ENCODE data around the gene RANBP1.
A peak's percentile ranks its signal among the peaks of the same experiment; 100 is the strongest.

The RANBP1 gene

DNA sequence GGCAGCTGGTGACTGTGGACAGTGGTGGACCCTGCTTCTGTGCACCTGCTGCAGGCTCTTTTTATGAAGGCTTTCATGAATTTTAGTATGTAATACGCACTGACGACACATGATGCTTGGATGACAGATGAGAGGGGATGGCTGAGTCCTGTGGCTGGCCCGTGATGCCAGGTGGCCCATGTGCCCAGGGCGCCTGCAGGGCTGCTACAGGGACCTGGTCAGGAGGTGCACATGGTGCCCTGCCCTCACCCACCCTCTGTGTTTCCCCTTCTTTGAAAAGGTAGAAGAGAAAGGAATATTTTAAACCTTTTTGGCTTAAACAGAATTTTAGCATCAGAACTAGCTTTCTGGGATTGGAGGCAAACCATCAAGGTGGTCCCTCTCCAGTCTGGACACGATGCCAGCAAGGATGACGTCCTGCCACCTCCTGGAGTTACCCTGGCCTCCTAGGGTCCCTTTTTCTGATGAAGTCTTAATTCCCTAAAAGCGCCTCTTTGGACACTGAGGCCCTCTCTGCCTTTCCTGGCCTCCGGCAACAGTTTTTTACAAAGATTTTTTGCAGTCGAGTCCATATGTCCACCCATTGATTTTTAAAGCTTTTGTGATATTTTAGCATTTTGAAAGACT is 5.4 kb upstream of the RANBP1 start:
- DNase-seq (ENCODE audit: extremely low read depth, low read depth): no peak
- TF ChIP-seq, protein P1, sequence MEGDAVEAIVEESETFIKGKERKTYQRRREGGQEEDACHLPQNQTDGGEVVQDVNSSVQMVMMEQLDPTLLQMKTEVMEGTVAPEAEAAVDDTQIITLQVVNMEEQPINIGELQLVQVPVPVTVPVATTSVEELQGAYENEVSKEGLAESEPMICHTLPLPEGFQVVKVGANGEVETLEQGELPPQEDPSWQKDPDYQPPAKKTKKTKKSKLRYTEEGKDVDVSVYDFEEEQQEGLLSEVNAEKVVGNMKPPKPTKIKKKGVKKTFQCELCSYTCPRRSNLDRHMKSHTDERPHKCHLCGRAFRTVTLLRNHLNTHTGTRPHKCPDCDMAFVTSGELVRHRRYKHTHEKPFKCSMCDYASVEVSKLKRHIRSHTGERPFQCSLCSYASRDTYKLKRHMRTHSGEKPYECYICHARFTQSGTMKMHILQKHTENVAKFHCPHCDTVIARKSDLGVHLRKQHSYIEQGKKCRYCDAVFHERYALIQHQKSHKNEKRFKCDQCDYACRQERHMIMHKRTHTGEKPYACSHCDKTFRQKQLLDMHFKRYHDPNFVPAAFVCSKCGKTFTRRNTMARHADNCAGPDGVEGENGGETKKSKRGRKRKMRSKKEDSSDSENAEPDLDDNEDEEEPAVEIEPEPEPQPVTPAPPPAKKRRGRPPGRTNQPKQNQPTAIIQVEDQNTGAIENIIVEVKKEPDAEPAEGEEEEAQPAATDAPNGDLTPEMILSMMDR (IDR thresholded peaks at IDR 0.05; ENCODE audit: low read depth, low read length): no peak

DNA sequence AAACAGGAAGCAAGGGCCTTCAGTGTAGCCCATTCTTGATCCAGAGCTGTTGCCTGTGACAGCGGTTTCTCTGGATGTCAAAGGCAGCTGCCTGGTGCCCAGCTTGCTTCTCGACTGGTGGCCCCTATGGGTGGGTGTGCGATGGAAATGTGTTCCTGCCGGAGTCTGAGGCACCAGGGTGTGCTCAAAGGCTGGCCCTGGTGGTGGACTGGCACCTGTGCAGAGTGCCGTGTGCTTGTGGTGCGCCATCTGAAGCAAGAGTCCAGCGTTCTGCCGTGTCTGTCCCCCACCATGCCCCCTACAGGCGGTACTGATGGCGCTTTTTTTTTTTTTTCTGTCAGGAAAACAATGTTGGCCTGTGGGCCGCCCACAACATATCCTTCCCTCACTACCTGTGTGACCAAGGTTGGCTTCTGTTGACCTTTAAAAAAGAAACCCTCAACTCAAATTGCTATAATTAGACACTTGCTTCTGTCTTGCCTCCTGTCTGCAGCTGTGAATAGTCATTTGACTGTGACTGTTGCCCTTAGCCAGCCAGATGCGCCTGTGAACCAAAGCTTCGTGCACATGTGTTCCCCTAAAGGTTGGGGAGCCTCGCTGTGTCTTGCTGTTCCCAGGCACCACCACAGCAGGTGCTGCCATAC is 4.7 kb upstream of the RANBP1 start:
- no peak for DNase-seq (ENCODE audit: extremely low read depth, low read depth)
- TF ChIP-seq, protein P1 (IDR thresholded peaks at IDR 0.05; ENCODE audit: low read depth, low read length): peak; percentile 34

DNA sequence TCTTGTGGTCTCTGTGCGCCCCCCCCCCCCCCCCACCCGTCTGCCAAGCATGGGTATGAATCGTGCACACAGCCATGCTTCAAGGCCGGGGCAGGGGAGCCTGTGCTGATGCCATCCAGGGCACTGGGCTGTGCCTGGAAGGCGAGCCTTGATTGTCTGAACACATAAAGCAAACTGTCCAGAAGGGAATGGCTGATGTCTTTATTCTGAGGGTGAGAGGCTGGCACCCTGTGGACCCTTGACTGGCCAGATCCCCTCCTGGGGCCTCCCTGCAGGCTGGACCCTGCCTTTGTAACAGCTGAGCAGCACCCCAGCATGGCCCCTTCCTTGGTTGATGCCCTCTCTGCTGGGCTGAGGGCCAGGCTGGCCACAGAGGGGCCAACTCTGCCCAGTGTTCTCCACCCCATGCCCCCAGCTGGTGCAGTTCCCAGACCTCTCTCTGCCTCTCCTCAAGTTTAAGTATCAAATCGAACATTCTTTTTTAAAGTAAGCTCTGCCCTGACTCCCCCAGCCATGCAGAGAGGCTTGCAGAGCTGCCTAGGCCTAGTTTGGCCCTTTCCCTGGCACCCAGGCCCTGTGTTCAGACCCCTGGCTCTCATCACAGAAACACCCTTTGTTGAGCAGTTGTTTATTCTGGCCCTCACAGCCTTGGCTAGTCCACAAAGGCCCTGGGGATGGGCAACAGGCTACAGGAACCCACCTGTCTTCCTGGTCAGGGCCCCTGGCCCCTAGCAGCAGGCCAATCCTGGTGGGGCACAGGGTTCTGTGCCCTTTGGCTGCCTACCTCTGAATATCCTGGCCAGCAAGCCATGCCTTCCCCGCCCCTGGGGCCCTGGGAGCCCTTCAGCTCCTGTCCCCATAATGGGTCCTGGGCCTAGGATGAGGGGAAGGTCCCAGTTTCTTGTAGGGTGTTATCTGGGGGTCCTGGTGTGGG is 3.9 kb upstream of the RANBP1 start:
- TF ChIP-seq, protein P1 (IDR thresholded peaks at IDR 0.05; ENCODE audit: low read depth, low read length): no peak
- DNase-seq (ENCODE audit: extremely low read depth, low read depth): no peak

- DNase-seq (ENCODE audit: extremely low read depth, low read depth): no peak
- TF ChIP-seq, protein P1 (IDR thresholded peaks at IDR 0.05; ENCODE audit: low read depth, low read length): no peak
These were observed 3.0 kb upstream of the RANBP1 start for GRCh38 chr22:20112623-20113511.

DNA sequence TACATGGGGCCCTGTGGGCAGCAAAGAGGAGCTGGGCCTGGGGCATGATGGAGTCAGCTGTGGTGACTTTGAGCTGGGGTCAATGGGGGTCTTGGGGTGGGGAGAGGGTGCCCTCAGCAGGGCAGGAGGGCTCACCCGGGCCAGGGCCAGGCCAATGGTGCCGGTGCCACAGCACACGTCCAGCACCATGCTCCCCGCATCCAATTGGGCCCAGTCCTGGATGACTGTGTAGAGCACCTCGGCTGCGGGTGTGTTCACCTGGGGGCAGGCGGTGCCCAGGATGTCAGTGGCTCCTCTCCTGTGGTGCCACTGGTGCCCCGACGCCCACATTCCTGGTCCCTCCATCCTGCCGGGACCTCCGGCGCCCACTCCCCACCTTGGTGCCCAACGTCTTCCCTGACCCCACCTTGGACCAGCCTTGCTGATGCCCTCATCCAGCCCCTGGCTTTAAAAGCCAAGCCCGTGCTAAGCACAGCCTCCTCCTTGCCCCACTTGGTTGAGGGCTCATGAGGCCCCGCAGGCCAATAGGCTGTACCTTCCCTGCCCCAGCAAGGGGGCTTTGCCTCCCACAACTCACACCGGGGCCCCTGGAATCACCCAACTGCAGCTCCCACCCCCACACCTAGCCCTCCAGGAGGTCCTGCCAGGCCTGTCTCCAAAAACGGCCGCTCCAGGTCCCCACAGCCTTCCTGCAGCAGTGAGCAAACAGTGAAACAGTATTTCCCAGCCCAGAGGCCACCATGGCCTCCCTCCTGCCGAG is 2.2 kb upstream of the RANBP1 start:
- DNase-seq (ENCODE audit: extremely low read depth, low read depth): no peak
- TF ChIP-seq, protein P1 (IDR thresholded peaks at IDR 0.05; ENCODE audit: low read depth, low read length): no peak
